Activated naive CD8-positive, alpha-beta T cell (primary cell): ENCODE measurements around the gene TPRKB.
"Not testable (repeated sequence)": the region's sequence is repeated elsewhere in the genome, so short reads cannot be mapped to it uniquely, and the experiment has no call there.

Experiments
- H3K27ac Mint-ChIP-seq: one replicate; pipeline ENCODE4 v1.8.0; 2021; ENCODE audit warnings: mixed read lengths
- H3K27me3 Mint-ChIP-seq: one replicate; pipeline ENCODE4 v1.8.0; 2021; ENCODE audit warnings: mixed read lengths
- H3K36me3 Mint-ChIP-seq: one replicate; pipeline ENCODE4 v1.8.0; 2021; ENCODE audit warnings: mixed read lengths
- H3K4me1 Mint-ChIP-seq: one replicate; pipeline ENCODE4 v1.8.0; 2021; ENCODE audit warnings: low read depth, mixed read lengths
- H3K4me3 Mint-ChIP-seq: one replicate; pipeline ENCODE4 v1.8.0; 2021; ENCODE audit warnings: mild to moderate bottlenecking, mixed read lengths
- H3K9me3 Mint-ChIP-seq: one replicate; pipeline ENCODE4 v1.8.0; 2021; ENCODE audit warnings: low read depth, mixed read lengths

TPRKB gene

GRCh38 chr2:73759904-73760303 lies 22.8 kb upstream of the TPRKB start:
- no peak overlapping the region for H3K27ac Mint-ChIP-seq
- peaks cover 4% of the 10 kb centered on the region for H3K36me3 Mint-ChIP-seq
- H3K27me3 Mint-ChIP-seq = no peaks in the 10 kb centered on the region
- H3K9me3 Mint-ChIP-seq = no peaks in the 10 kb centered on the region
- peaks cover 2% of the 10 kb centered on the region for H3K4me1 Mint-ChIP-seq
- no peak overlapping the region for H3K4me3 Mint-ChIP-seq

GRCh38 chr2:73759285-73759764 lies 22.2 kb upstream of the TPRKB start:
- no peaks in the 10 kb centered on the region for H3K27me3 Mint-ChIP-seq

GRCh38 chr2:73754332-73754731 lies 17.2 kb upstream of the TPRKB start:
- H3K4me1 Mint-ChIP-seq, H3K27me3 Mint-ChIP-seq, H3K27ac Mint-ChIP-seq, H3K9me3 Mint-ChIP-seq, H3K4me3 Mint-ChIP-seq: not testable (repeated sequence)
- peaks cover 11% of the 10 kb centered on the region for H3K36me3 Mint-ChIP-seq

More at GRCh38 chr2:73759285-73759764, 22.2 kb upstream of the TPRKB start:
- H3K4me3 Mint-ChIP-seq = no peak overlapping the region
- H3K9me3 Mint-ChIP-seq = no peaks in the 10 kb centered on the region
- no peak overlapping the region for H3K27ac Mint-ChIP-seq
- peaks cover 2% of the 10 kb centered on the region for H3K4me1 Mint-ChIP-seq
- peaks cover 7% of the 10 kb centered on the region for H3K36me3 Mint-ChIP-seq

GRCh38 chr2:73749314-73749713 lies 12.2 kb upstream of the TPRKB start:
- no peaks in the 10 kb centered on the region for H3K9me3 Mint-ChIP-seq
- no peaks in the 10 kb centered on the region for H3K27me3 Mint-ChIP-seq
- no peaks in the 10 kb centered on the region for H3K4me1 Mint-ChIP-seq
- no peak overlapping the region for H3K4me3 Mint-ChIP-seq
- no peak overlapping the region for H3K27ac Mint-ChIP-seq
- H3K36me3 Mint-ChIP-seq = peaks cover 29% of the 10 kb centered on the region

GRCh38 chr2:73746877-73747208 lies 9.7 kb upstream of the TPRKB start:
- Mint-ChIP-seq H3K9me3 (no peaks in the 10 kb centered on the region), H3K4me3 (no peak overlapping the region), H3K4me1 (no peaks in the 10 kb centered on the region), H3K27me3 (no peaks in the 10 kb centered on the region), H3K27ac (no peak overlapping the region), H3K36me3 (peaks cover 36% of the 10 kb centered on the region)

- no peaks in the 10 kb centered on the region for H3K9me3 Mint-ChIP-seq
- H3K27me3 Mint-ChIP-seq = no peaks in the 10 kb centered on the region
These were observed 9.1 kb upstream of the TPRKB start for GRCh38 chr2:73746015-73746876.

GRCh38 chr2:73740767-73741166 lies 3.6 kb upstream of the TPRKB start:
- Mint-ChIP-seq H3K27ac (no peak overlapping the region), H3K27me3 (no peaks in the 10 kb centered on the region), H3K4me3 (no peak overlapping the region), H3K4me1 (peaks cover 13% of the 10 kb centered on the region), H3K9me3 (no peaks in the 10 kb centered on the region), H3K36me3 (peaks cover 31% of the 10 kb centered on the region)

More at GRCh38 chr2:73746015-73746876, 9.1 kb upstream of the TPRKB start:
- H3K4me3 Mint-ChIP-seq = no peak overlapping the region
- peaks cover 39% of the 10 kb centered on the region for H3K36me3 Mint-ChIP-seq
- no peaks in the 10 kb centered on the region for H3K4me1 Mint-ChIP-seq
- no peak overlapping the region for H3K27ac Mint-ChIP-seq

GRCh38 chr2:73739101-73739500 lies 2.0 kb upstream of the TPRKB start:
- Mint-ChIP-seq H3K27ac (no peak overlapping the region), H3K4me3 (peak overlapping the region; percentile 3), H3K9me3 (no peaks in the 10 kb centered on the region), H3K36me3 (peaks cover 20% of the 10 kb centered on the region), H3K27me3 (no peaks in the 10 kb centered on the region), H3K4me1 (peaks cover 17% of the 10 kb centered on the region)

- H3K4me3 Mint-ChIP-seq = peak overlapping the region; percentile 100
- H3K9me3 Mint-ChIP-seq = no peaks in the 10 kb centered on the region
- H3K27me3 Mint-ChIP-seq = no peaks in the 10 kb centered on the region
- peaks cover 15% of the 10 kb centered on the region for H3K36me3 Mint-ChIP-seq
- H3K4me1 Mint-ChIP-seq = peaks cover 17% of the 10 kb centered on the region
- peak overlapping the region; percentile 91 for H3K27ac Mint-ChIP-seq
These were observed 767 bp downstream of the TPRKB start for GRCh38 chr2:73736378-73736777.

- H3K27ac Mint-ChIP-seq = no peak overlapping the region
- H3K36me3 Mint-ChIP-seq = peaks cover 11% of the 10 kb centered on the region
- H3K4me1 Mint-ChIP-seq = peaks cover 3% of the 10 kb centered on the region
- no peak overlapping the region for H3K4me3 Mint-ChIP-seq
- no peaks in the 10 kb centered on the region for H3K27me3 Mint-ChIP-seq
- H3K9me3 Mint-ChIP-seq = no peaks in the 10 kb centered on the region
These were observed 6.3 kb downstream of the TPRKB start for GRCh38 chr2:73730810-73731209.

- no peaks in the 10 kb centered on the region for H3K9me3 Mint-ChIP-seq
- no peaks in the 10 kb centered on the region for H3K27me3 Mint-ChIP-seq
- no peaks in the 10 kb centered on the region for H3K4me1 Mint-ChIP-seq
- no peak overlapping the region for H3K27ac Mint-ChIP-seq
- H3K4me3 Mint-ChIP-seq = no peak overlapping the region
- peaks cover 11% of the 10 kb centered on the region for H3K36me3 Mint-ChIP-seq
These were observed 8.4 kb downstream of the TPRKB start for GRCh38 chr2:73728711-73729110.

GRCh38 chr2:73728043-73728442 lies 9.1 kb downstream of the TPRKB start:
- Mint-ChIP-seq H3K27me3 (no peaks in the 10 kb centered on the region), H3K9me3 (no peaks in the 10 kb centered on the region), H3K4me3 (no peak overlapping the region), H3K27ac (no peak overlapping the region), H3K4me1 (no peaks in the 10 kb centered on the region), H3K36me3 (peaks cover 9% of the 10 kb centered on the region)

GRCh38 chr2:73726657-73727056 lies 10.5 kb downstream of the TPRKB start:
- not testable (repeated sequence) for H3K27ac Mint-ChIP-seq, H3K4me1 Mint-ChIP-seq, H3K4me3 Mint-ChIP-seq, H3K36me3 Mint-ChIP-seq, H3K9me3 Mint-ChIP-seq, H3K27me3 Mint-ChIP-seq

- Mint-ChIP-seq H3K27me3 (peaks cover 2% of the 10 kb centered on the region), H3K4me3 (no peak overlapping the region), H3K36me3 (peaks cover 3% of the 10 kb centered on the region), H3K9me3 (peaks cover 7% of the 10 kb centered on the region), H3K27ac (no peak overlapping the region), H3K4me1 (no peaks in the 10 kb centered on the region)
These were observed 18.1 kb downstream of the TPRKB start for GRCh38 chr2:73718851-73719621.

GRCh38 chr2:73718421-73718820 lies 18.7 kb downstream of the TPRKB start:
- H3K27ac Mint-ChIP-seq = no peak overlapping the region
- H3K27me3 Mint-ChIP-seq = peaks cover 2% of the 10 kb centered on the region
- no peaks in the 10 kb centered on the region for H3K4me1 Mint-ChIP-seq

More at GRCh38 chr2:73718421-73718820, 18.7 kb downstream of the TPRKB start:
- no peak overlapping the region for H3K4me3 Mint-ChIP-seq
- peaks cover 6% of the 10 kb centered on the region for H3K36me3 Mint-ChIP-seq
- H3K9me3 Mint-ChIP-seq = peaks cover 11% of the 10 kb centered on the region
